Osteoblast (primary cell): ENCODE measurements around the gene STX19. TPM values are rescaled to one million over a fixed set of nuclear protein-coding genes. Genes with fewer than 3 reads are reported as not detected.
"Not testable (repeated sequence)": the region's sequence is repeated elsewhere in the genome, so short reads cannot be mapped to it uniquely, and the experiment has no call there.

Source experiments
- DNase-seq: peaks from one replicate; pipeline ENCODE4 v3.0.0; 2011; ENCODE audit warnings: low spot score, mixed read lengths; ENCODE audit not compliant: insufficient read length; ENCODE audit errors: missing footprints
- H2AFZ ChIP-seq: 2 replicates; pipeline ENCODE4 v1.6.0; 2011; ENCODE audit warnings: mild to moderate bottlenecking, low read length
- H3K27ac ChIP-seq: 2 replicates; pipeline ENCODE4 v1.5.1; 2011; ENCODE audit warnings: mild to moderate bottlenecking, low read depth, low read length, moderate library complexity
- H3K27me3 ChIP-seq: 2 replicates; pipeline ENCODE4 v1.6.0; 2012; ENCODE audit warnings: mild to moderate bottlenecking, control low read depth, inconsistent platforms, low read length, moderate library complexity; ENCODE audit not compliant: insufficient read depth
- H3K36me3 ChIP-seq: 2 replicates; pipeline ENCODE4 v1.5.1; 2011; ENCODE audit warnings: mild to moderate bottlenecking, low read length, control low read depth, moderate library complexity; ENCODE audit not compliant: insufficient read depth
- H3K4me1 ChIP-seq: 2 replicates; pipeline ENCODE4 v1.5.1; 2011; ENCODE audit warnings: mild to moderate bottlenecking, low read length, control low read depth, moderate library complexity; ENCODE audit not compliant: insufficient read depth
- H3K4me2 ChIP-seq: 2 replicates; pipeline ENCODE4 v1.6.0; 2011; ENCODE audit warnings: mild to moderate bottlenecking, low read length; ENCODE audit not compliant: insufficient read depth
- H3K4me3 ChIP-seq: fragments of 200-600 bp; sonication (generic); 3 replicates; pipeline ENCODE4 v1.5.1; 2012; ENCODE audit warnings: mild to moderate bottlenecking, low read length, inconsistent platforms; ENCODE audit not compliant: insufficient read depth
- H3K79me2 ChIP-seq: 2 replicates; pipeline ENCODE4 v1.6.0; 2012; ENCODE audit warnings: mild to moderate bottlenecking, low read length, control low read depth, inconsistent platforms; ENCODE audit not compliant: insufficient read depth
- H3K9me3 ChIP-seq: 2 replicates; pipeline ENCODE4 v1.5.1; 2011; ENCODE audit warnings: low read depth, low read length, control low read depth
- H4K20me1 ChIP-seq: 2 replicates; pipeline ENCODE4 v1.6.0; 2012; ENCODE audit warnings: mild to moderate bottlenecking, low read length, control low read depth; ENCODE audit not compliant: insufficient read depth
- total RNA-seq: library from RNA; depleted of rRNA; stranded (reverse); fragments of >200 nt; gene quantifications from 2 replicates; pipeline ENCODE4 v1.2.3, GENCODE V29; 2012
- TF ChIP-seq, protein P1 (sequence below): IDR thresholded peaks from 2 replicates; pipeline ENCODE4 v1.5.1; 2011; ENCODE audit warnings: mild to moderate bottlenecking, low read depth, low read length, moderate library complexity; ENCODE audit errors: extremely low read depth

The STX19 gene
- total RNA-seq, 1 donor, result under 0.01 TPM

DNA sequence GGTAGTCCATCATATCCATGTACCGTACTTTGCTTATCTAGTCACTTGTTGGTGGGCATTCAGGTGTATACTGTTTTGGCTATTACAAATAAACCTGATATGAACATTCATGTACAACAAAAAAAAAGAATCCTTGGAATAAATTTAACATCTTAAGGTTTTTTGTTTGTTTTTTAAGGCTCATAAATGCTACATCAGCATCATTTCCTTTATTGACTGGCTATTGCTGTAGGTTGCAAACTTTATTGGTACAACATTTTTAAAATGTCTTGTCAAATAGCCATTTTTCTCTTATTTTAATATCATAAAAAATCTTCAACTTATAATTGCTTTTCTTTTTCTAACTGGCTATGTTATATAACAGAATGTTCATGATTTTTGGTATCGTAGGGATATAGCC lies 18.1 kb upstream of the STX19 start:
- H2AFZ ChIP-seq, result no peak overlapping the region
- H3K79me2 ChIP-seq, result no peaks in the 10 kb centered on the region
- no peaks in the 10 kb centered on the region for H4K20me1 ChIP-seq
- TF ChIP-seq, protein P1, sequence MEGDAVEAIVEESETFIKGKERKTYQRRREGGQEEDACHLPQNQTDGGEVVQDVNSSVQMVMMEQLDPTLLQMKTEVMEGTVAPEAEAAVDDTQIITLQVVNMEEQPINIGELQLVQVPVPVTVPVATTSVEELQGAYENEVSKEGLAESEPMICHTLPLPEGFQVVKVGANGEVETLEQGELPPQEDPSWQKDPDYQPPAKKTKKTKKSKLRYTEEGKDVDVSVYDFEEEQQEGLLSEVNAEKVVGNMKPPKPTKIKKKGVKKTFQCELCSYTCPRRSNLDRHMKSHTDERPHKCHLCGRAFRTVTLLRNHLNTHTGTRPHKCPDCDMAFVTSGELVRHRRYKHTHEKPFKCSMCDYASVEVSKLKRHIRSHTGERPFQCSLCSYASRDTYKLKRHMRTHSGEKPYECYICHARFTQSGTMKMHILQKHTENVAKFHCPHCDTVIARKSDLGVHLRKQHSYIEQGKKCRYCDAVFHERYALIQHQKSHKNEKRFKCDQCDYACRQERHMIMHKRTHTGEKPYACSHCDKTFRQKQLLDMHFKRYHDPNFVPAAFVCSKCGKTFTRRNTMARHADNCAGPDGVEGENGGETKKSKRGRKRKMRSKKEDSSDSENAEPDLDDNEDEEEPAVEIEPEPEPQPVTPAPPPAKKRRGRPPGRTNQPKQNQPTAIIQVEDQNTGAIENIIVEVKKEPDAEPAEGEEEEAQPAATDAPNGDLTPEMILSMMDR, result no peak
- H3K27ac ChIP-seq, result no peak overlapping the region
- no peak overlapping the region for H3K4me3 ChIP-seq
- no peaks in the 10 kb centered on the region for H3K36me3 ChIP-seq
- no peak overlapping the region for H3K4me2 ChIP-seq
- H3K27me3 ChIP-seq, result no peaks in the 10 kb centered on the region
- no peaks in the 10 kb centered on the region for H3K9me3 ChIP-seq
- no peak for DNase-seq
- no peaks in the 10 kb centered on the region for H3K4me1 ChIP-seq

DNA sequence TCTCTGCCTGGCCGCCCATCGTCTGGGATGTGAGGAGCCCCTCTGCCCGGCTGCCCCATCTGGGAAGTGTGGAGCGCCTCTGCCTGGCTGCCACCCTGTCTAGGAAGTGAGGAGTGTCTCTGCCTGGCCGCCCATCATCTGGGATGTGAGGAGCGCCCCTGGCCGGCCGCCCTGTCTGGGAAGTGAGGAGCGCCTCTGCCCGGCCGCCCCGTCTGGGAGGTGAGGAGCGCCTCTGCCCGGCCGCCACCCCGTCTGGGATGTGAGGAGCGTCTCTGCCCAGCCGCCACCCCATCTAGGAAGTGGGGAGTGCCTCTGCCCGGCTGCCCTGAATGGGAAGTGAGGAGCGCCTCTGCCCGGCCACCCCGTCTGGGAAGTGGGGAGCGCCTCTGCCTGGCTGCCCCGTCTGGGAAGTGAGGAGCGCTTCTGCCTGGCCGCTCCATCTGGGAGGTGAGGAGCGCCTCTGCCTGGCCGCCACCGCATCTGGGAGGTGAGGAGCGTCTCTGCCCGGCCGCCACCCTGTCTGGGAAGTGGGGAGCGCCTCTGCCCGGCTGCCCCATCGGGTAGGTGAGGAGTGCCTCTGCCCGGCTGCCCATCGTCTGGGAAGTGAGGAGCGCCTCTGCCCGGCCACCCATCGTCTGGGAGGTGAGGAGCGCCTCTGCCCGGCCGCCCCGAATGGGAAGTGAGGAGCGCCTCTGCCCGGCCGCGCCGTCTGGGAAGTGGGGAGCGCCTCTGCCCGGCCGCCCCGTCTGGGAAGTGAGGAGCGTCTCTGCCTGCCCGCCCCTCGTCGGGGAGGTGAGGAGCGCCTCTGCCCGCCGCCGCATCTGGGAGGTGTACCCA lies 15.9 kb upstream of the STX19 start:
- H3K9me3 ChIP-seq, H3K27ac ChIP-seq, H3K4me3 ChIP-seq, DNase-seq, H2AFZ ChIP-seq, H4K20me1 ChIP-seq, H3K4me2 ChIP-seq, H3K4me1 ChIP-seq, H3K27me3 ChIP-seq, H3K36me3 ChIP-seq, H3K79me2 ChIP-seq: not testable (repeated sequence)

DNA sequence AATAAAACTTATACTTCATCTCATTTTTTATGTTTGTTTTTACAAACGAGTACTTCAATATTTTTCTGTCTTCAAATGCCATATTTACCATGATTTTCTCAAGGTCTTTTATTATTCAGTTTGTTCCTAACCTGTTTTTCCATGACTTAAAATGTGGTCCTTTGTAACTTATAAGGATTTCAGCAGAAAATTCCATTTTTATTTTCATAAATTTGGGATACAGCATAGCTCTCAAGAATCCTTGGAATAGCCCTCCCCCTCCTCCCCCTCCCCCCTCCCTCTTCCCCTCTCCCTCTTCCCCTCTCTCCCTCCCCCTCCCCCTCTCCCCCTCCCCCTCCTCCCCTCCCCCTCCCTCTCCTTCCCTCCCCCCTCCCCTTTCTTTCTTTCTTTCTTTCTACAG lies 14.9 kb upstream of the STX19 start:
- Histone ChIP-seq H3K9me3 (no peaks in the 10 kb centered on the region), H3K36me3 (no peaks in the 10 kb centered on the region), H3K79me2 (no peaks in the 10 kb centered on the region), H4K20me1 (no peaks in the 10 kb centered on the region), H2AFZ (no peak overlapping the region), H3K4me1 (no peaks in the 10 kb centered on the region), H3K27me3 (no peaks in the 10 kb centered on the region), H3K4me3 (no peak overlapping the region), H3K4me2 (no peak overlapping the region), H3K27ac (no peak overlapping the region)
- DNase-seq, result no peak
- TF ChIP-seq, protein P1, result no peak

DNA sequence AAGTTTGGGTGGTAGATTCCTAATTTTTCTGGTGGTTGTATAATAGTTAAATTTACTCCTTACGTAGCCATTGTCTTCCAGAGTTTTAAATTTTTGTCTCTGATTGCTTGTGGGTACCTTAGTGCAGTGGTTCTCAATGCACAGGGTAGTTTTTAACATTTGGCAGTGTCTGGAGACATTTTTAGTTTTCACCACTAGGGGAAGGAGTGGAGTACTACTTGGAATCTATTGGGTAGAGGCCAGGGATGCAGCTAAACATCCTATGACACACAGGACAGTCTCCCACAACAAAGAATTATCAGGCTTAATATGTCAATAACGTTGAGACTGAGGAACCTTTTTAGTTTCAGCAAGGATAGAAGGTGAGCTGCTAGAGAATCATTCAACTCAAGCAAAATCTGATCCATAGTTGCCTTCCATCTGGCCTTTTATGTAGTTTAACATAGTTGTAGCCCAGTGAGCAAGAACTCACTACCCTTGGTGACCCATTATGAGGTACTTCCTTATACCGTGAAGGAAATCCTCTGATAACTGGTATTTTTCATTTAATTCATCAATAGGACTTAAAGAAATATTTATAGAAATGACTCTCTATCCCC lies 8.6 kb upstream of the STX19 start:
- DNase-seq, result peak; percentile 30

More for the DNA sequence above, 8.6 kb upstream of the STX19 start:
- no peaks in the 10 kb centered on the region for H3K4me1 ChIP-seq
- H3K9me3 ChIP-seq, result no peaks in the 10 kb centered on the region
- no peaks in the 10 kb centered on the region for H3K79me2 ChIP-seq
- H3K27ac ChIP-seq, result no peak overlapping the region
- H3K27me3 ChIP-seq, result no peaks in the 10 kb centered on the region
- H2AFZ ChIP-seq, result no peak overlapping the region
- no peaks in the 10 kb centered on the region for H4K20me1 ChIP-seq
- H3K4me2 ChIP-seq, result no peak overlapping the region
- H3K4me3 ChIP-seq, result no peak overlapping the region
- H3K36me3 ChIP-seq, result no peaks in the 10 kb centered on the region
- TF ChIP-seq, protein P1, result peak; percentile 65
